Caco-2 (cell line): ENCODE data around the gene STXBP3. TPM values are rescaled to one million over a fixed set of nuclear protein-coding genes. Genes with fewer than 3 reads are reported as not detected.

Experiments
- BruUV-seq: library from RNA; stranded (reverse); fragments of 400-500 nt; replicated peaks from 2 replicates; lab custom pipeline; 2021; lab: Mats Ljungman, UMichigan
- CTCF ChIA-PET: fragments of 300-600 bp; sonication (Branson Sonifier 250); formaldehyde crosslinking; loops from one replicate; lab custom pipeline; 2022; ENCODE audit warnings: antibody characterized with exemption; lab: Charles Lee
- POLR2A ChIA-PET: fragments of 300-600 bp; sonication (Branson Sonifier 250); formaldehyde crosslinking; loops from one replicate; lab custom pipeline; 2022; ENCODE audit warnings: antibody characterized with exemption; lab: Charles Lee
- DNase-seq, 2 experiments: peaks; one replicate each; pipeline versions ENCODE4 v3.0.0 to v3.0.0-alpha.2; 2020 to 2022
- H3K27me3 ChIP-seq: replicated peaks from 2 replicates; pipeline ENCODE4 v1.6.0; 2011; ENCODE audit warnings: low read length; ENCODE audit not compliant: control insufficient read depth, insufficient read depth
- H3K36me3 ChIP-seq: 2 replicates; pipeline ENCODE4 v1.5.1; 2011; ENCODE audit warnings: low read length; ENCODE audit not compliant: control insufficient read depth, insufficient read depth
- H3K4me1 ChIP-seq: fragments of 250-450 bp; sonication (Bioruptor Pico); 2 replicates; pipeline ENCODE4 v1.5.1; 2020; ENCODE audit warnings: mild to moderate bottlenecking
- H3K4me3 ChIP-seq: 2 replicates; pipeline ENCODE4 v1.5.1; 2011; ENCODE audit warnings: low read depth, mild to moderate bottlenecking, control low read depth, low read length
- H3K9me3 ChIP-seq: fragments of 250-450 bp; sonication (Bioruptor Pico); 2 replicates; pipeline ENCODE4 v1.5.1; 2020; ENCODE audit warnings: mild to moderate bottlenecking, moderate library complexity
- H3K27ac Mint-ChIP-seq: one replicate; pipeline ENCODE4 v1.8.0; 2022; ENCODE audit warnings: mixed read lengths; ENCODE audit not compliant: unreplicated experiment
- H3K27me3 Mint-ChIP-seq: one replicate; pipeline ENCODE4 v1.8.0; 2022; ENCODE audit warnings: mixed read lengths; ENCODE audit not compliant: insufficient read depth, unreplicated experiment
- H3K36me3 Mint-ChIP-seq: one replicate; pipeline ENCODE4 v1.8.0; 2022; ENCODE audit warnings: mild to moderate bottlenecking, mixed read lengths; ENCODE audit not compliant: insufficient read depth, unreplicated experiment
- H3K4me1 Mint-ChIP-seq: one replicate; pipeline ENCODE4 v1.8.0; 2022; ENCODE audit warnings: low read depth, mixed read lengths; ENCODE audit not compliant: unreplicated experiment
- H3K4me3 Mint-ChIP-seq: one replicate; pipeline ENCODE4 v1.8.0; 2022; ENCODE audit warnings: mild to moderate bottlenecking, moderate library complexity, mixed read lengths; ENCODE audit not compliant: unreplicated experiment
- H3K9me3 Mint-ChIP-seq: one replicate; pipeline ENCODE4 v1.8.0; 2022; ENCODE audit warnings: mixed read lengths; ENCODE audit not compliant: unreplicated experiment
- CTCF ChIP-seq, 2 experiments: fragments of 200-600 bp in 1 of 2; IDR thresholded peaks; 1 replicate in 1 of 2; 2 replicates in 1 of 2; pipeline versions ENCODE4 v1.5.1 to v1.8.0; 2011 to 2022; ENCODE audit warnings: antibody characterized with exemption in 1 of 2, control low read depth in 1 of 2, inconsistent platforms in 1 of 2, low read depth in 1 of 2, low read length in 1 of 2, mild to moderate bottlenecking in 1 of 2, moderate library complexity in 1 of 2; ENCODE audit not compliant: insufficient read depth in 1 of 2, severe bottlenecking in 1 of 2, unreplicated experiment in 1 of 2
- intact Hi-C: fragments of 100-400 bp; cut with micrococcal nuclease; formaldehyde crosslinking; loops from one replicate; pipeline ENCODE4 v1.10.0; 2022; ENCODE audit not compliant: unreplicated experiment
- total RNA-seq: library from RNA; stranded (reverse); gene quantifications from 2 replicates; pipeline ENCODE4 v1.2.3, GENCODE V29; 2022

The STXBP3 gene
- total RNA-seq, 1 experiment from 2014 or later = 34.3 TPM

GRCh38 chr1:108729481-108729880, 17.0 kb upstream of the STXBP3 start:
- Mint-ChIP-seq H3K27ac (no peak overlapping the region), H3K27me3 (no peaks in the 10 kb centered on the region), H3K9me3 (no peaks in the 10 kb centered on the region), H3K4me3 (no peak overlapping the region), H3K36me3 (no peaks in the 10 kb centered on the region), H3K4me1 (no peaks in the 10 kb centered on the region)
- no TSS peak for BruUV-seq
- no peaks in the 10 kb centered on the region for H3K9me3 ChIP-seq
- ChIA-PET CTCF (no interaction called here), POLR2A (no interaction called here)
- intact Hi-C loops = no loop called here
- H3K4me1 ChIP-seq = peaks cover 21% of the 10 kb centered on the region
- no peak for TF ChIP-seq CTCF (IDR thresholded peaks at IDR 0.05; ENCODE audit: insufficient read depth in 1 of 2, low read depth in 1 of 2, low read length in 1 of 2, severe bottlenecking in 1 of 2, unreplicated experiment in 1 of 2)
- no peak overlapping the region for H3K4me3 ChIP-seq
- H3K36me3 ChIP-seq = no peaks in the 10 kb centered on the region
- H3K27me3 ChIP-seq = no peaks in the 10 kb centered on the region
- DNase-seq = no peak

GRCh38 chr1:108732398-108732797, 14.1 kb upstream of the STXBP3 start:
- CTCF ChIA-PET = no interaction called here
- TF ChIP-seq CTCF (IDR thresholded peaks at IDR 0.05; ENCODE audit: insufficient read depth in 1 of 2, low read depth in 1 of 2, low read length in 1 of 2, severe bottlenecking in 1 of 2, unreplicated experiment in 1 of 2) = no peak

GRCh38 chr1:108734171-108734865, 12.2 kb upstream of the STXBP3 start:
- Histone ChIP-seq H3K27me3 (no peaks in the 10 kb centered on the region), H3K9me3 (no peaks in the 10 kb centered on the region), H3K4me3 (no peak overlapping the region), H3K4me1 (no peaks in the 10 kb centered on the region), H3K36me3 (no peaks in the 10 kb centered on the region)
- H3K4me1 Mint-ChIP-seq = no peaks in the 10 kb centered on the region
- H3K4me3 Mint-ChIP-seq = no peak overlapping the region
- DNase-seq = no peak
- ChIA-PET POLR2A (no interaction called here), CTCF (no interaction called here)
- H3K27ac Mint-ChIP-seq = no peak overlapping the region
- H3K9me3 Mint-ChIP-seq = no peaks in the 10 kb centered on the region
- H3K27me3 Mint-ChIP-seq = no peaks in the 10 kb centered on the region
- no peak for TF ChIP-seq CTCF (IDR thresholded peaks at IDR 0.05; ENCODE audit: insufficient read depth in 1 of 2, low read depth in 1 of 2, low read length in 1 of 2, severe bottlenecking in 1 of 2, unreplicated experiment in 1 of 2)
- intact Hi-C loops = no loop called here
- H3K36me3 Mint-ChIP-seq = no peaks in the 10 kb centered on the region
- no TSS peak for BruUV-seq

More at GRCh38 chr1:108732398-108732797, 14.1 kb upstream of the STXBP3 start:
- BruUV-seq = no TSS peak
- POLR2A ChIA-PET = no interaction called here
- intact Hi-C loops = no loop called here
- no peak overlapping the region for H3K4me3 Mint-ChIP-seq
- no peaks in the 10 kb centered on the region for H3K9me3 Mint-ChIP-seq
- no peaks in the 10 kb centered on the region for H3K27me3 Mint-ChIP-seq
- no peak overlapping the region for H3K4me3 ChIP-seq
- no peaks in the 10 kb centered on the region for H3K4me1 Mint-ChIP-seq
- no peaks in the 10 kb centered on the region for H3K36me3 ChIP-seq
- no peaks in the 10 kb centered on the region for H3K27me3 ChIP-seq
- DNase-seq = no peak
- H3K4me1 ChIP-seq = no peaks in the 10 kb centered on the region
- no peaks in the 10 kb centered on the region for H3K9me3 ChIP-seq
- peak overlapping the region; percentile 87 for H3K27ac Mint-ChIP-seq
- no peaks in the 10 kb centered on the region for H3K36me3 Mint-ChIP-seq
